Left lung (tissue), 10 donors: ENCODE results near the gene OR2M4. TPM values are rescaled to one million over a fixed set of nuclear protein-coding genes. Genes with fewer than 3 reads are reported as not detected.

ENCODE experiments used
- ATAC-seq: fragments of 200-7000 bp; cut with Tn5 transposase; one replicate; pipeline ENCODE4 v1.9.1; 2020; ENCODE audit warnings: moderate library complexity
- DNase-seq, 4 donors: peaks; one replicate each; pipeline ENCODE4 v3.0.0-alpha.2; 2013 to 2020
- H3K27ac ChIP-seq, 2 donors: fragments of 200-600 bp; sonication (generic) in 1 of 2; one replicate each; pipeline versions ENCODE4 v1.5.0 to v1.8.0; 2020 to 2021
- H3K27me3 ChIP-seq, 2 donors: fragments of 200-600 bp; sonication (generic) in 1 of 2; one replicate each; pipeline versions ENCODE4 v1.5.0 to v1.8.0; 2020 to 2021
- H3K36me3 ChIP-seq, 2 donors: fragments of 200-600 bp; sonication (generic) in 1 of 2; one replicate each; pipeline versions ENCODE4 v1.5.0 to v1.8.0; 2020 to 2021
- H3K4me1 ChIP-seq, 2 donors: fragments of 200-600 bp; one replicate each; pipeline ENCODE4 v1.8.0; 2021
- H3K4me3 ChIP-seq, 2 donors: fragments of 200-600 bp; sonication (generic) in 1 of 2; one replicate each; pipeline versions ENCODE4 v1.5.0 to v1.8.0; 2020 to 2021; ENCODE audit warnings: mild to moderate bottlenecking in 1 of 2
- H3K9me3 ChIP-seq, 2 donors: fragments of 200-600 bp; sonication (generic) in 1 of 2; one replicate each; pipeline versions ENCODE4 v1.5.0 to v1.8.0; 2020 to 2021
- intact Hi-C, 2 donors: fragments of 100-400 bp; cut with DNase I; formaldehyde crosslinking; loops; one replicate each; pipeline versions ENCODE4 v1.11.2 to v1.14.2; 2022
- polyA plus RNA-seq, 6 donors: library from polyadenylated mRNA; unstranded; fragments of 120-200 nt; gene quantifications; one replicate each; pipeline ENCODE4 v1.2.1, GENCODE V29; 2013; ENCODE audit not compliant: insufficient read length in 6 of 6
- total RNA-seq, 2 donors: library from RNA; stranded (reverse); fragmentation: NEBNext Ultra II Directional; extraction: Animal tissue kit (Norgen Biotek cat#: 25700); gene quantifications; one replicate each; pipeline ENCODE4 v1.2.1, GENCODE V29; 2021
- TF ChIP-seq, protein P1 (sequence below), 2 donors: fragments of 200-600 bp; sonication (generic) in 1 of 2; IDR thresholded peaks; one replicate each; pipeline versions ENCODE4 v1.5.0 to v1.8.0; 2021; ENCODE audit warnings: antibody characterized with exemption in 2 of 2
- donor health status: DM: no; HTN: yes; CAD: no.
- donor health status: DM: no; HTN: no; CAD: no.

The OR2M4 gene
- total and polyA plus RNA-seq, 8 donors, result 0.04 to 0.12 (median 0.08) TPM; not detected in 2

DNA sequence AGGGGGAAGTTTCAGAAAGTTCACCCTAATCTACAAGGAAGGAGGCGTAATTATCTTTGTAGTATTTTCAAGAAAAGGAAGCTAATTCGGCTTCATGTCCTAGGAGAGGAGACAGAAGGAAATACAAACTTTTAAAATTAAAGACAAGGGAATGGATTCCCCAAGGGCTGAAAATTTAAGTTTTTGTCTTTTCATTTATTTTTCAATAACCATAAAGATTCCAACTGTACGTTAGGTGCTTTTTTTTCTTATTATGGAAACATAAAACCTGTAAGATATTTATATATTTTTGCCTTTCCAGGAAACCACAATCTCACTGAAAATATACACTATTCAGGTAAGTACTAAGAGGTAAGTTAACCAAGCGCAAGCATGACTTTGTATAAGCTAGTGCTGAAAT is 34.3 kb upstream of the OR2M4 start, which contains the start of gene OR2M3:
Gene OR2M3, plus strand, starts transcription at position 301 of the 400 bp plus-strand sequence. CDS start 5,803 bp downstream, outside the sequence.
- H3K9me3 ChIP-seq, result peaks cover 0 to 18% of the 10 kb centered on the region in 2 donors
- no peak within 1 kb of the TSS for H3K27ac ChIP-seq
- H3K4me3 ChIP-seq, result no peak within 1 kb of the TSS
- no peaks in the 10 kb centered on the region for H3K27me3 ChIP-seq
- ATAC-seq (no peak), DNase-seq (no peak)
- no peaks in the 10 kb centered on the region for H3K4me1 ChIP-seq
- intact Hi-C loops, result no loop called here
- no peaks in the 10 kb centered on the region for H3K36me3 ChIP-seq
- TF ChIP-seq, protein P1, sequence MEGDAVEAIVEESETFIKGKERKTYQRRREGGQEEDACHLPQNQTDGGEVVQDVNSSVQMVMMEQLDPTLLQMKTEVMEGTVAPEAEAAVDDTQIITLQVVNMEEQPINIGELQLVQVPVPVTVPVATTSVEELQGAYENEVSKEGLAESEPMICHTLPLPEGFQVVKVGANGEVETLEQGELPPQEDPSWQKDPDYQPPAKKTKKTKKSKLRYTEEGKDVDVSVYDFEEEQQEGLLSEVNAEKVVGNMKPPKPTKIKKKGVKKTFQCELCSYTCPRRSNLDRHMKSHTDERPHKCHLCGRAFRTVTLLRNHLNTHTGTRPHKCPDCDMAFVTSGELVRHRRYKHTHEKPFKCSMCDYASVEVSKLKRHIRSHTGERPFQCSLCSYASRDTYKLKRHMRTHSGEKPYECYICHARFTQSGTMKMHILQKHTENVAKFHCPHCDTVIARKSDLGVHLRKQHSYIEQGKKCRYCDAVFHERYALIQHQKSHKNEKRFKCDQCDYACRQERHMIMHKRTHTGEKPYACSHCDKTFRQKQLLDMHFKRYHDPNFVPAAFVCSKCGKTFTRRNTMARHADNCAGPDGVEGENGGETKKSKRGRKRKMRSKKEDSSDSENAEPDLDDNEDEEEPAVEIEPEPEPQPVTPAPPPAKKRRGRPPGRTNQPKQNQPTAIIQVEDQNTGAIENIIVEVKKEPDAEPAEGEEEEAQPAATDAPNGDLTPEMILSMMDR (IDR thresholded peaks at IDR 0.05), result no peak

DNA sequence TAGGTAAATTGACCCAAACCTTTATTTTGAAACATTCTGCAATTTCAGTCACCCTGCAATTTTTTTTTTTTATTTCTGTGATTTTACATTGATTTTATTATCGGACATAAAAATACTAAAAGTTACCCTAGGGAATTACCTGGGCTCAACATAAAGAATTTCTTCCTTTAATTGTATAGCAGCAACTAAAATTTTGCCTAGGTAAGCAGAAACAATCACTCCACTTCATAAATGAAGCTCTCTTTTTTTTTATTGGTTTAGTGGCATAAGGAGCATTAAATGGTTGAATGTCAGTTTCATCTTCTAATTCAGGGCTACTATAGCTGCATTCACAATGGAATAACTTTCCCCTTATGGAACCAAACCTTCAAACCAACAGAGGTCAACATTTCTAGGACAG is 15.3 kb upstream of the OR2M4 start:
- Histone ChIP-seq H3K27me3 (no peaks in the 10 kb centered on the region), H3K4me3 (no peak overlapping the region), H3K27ac (no peak overlapping the region), H3K36me3 (no peaks in the 10 kb centered on the region), H3K9me3 (peaks cover 0 to 5% of the 10 kb centered on the region in 2 donors), H3K4me1 (peaks cover 0 to 3% of the 10 kb centered on the region in 2 donors)
- no peak for ATAC-seq
- DNase-seq, result no peak
- TF ChIP-seq, protein P1 (IDR thresholded peaks at IDR 0.05), result no peak
- intact Hi-C loops, result no loop called here

GRCh38 chr1:248225537-248225936 is 5.7 kb upstream of the OR2M4 start:
- Histone ChIP-seq H3K27me3 (no peaks in the 10 kb centered on the region), H3K27ac (no peak overlapping the region), H3K4me3 (no peak overlapping the region), H3K36me3 (no peaks in the 10 kb centered on the region), H3K4me1 (no peaks in the 10 kb centered on the region), H3K9me3 (peaks cover 0 to 13% of the 10 kb centered on the region in 2 donors)
- intact Hi-C loops, result no loop called here
- TF ChIP-seq, protein P1 (IDR thresholded peaks at IDR 0.05), result no peak
- ATAC-seq (no peak), DNase-seq (no peak)

GRCh38 chr1:248229360-248229908 is 1.8 kb upstream of the OR2M4 start:
- no peak for ATAC-seq
- H3K4me3 ChIP-seq, result no peak overlapping the region
- TF ChIP-seq, protein P1 (IDR thresholded peaks at IDR 0.05), result no peak

GRCh38 chr1:248239478-248239877 is 8.3 kb downstream of the OR2M4 start:
- no peak overlapping the region for H3K27ac ChIP-seq
- ATAC-seq (no peak), DNase-seq (no peak)
- no peaks in the 10 kb centered on the region for H3K27me3 ChIP-seq
- no peaks in the 10 kb centered on the region for H3K4me1 ChIP-seq
- H3K36me3 ChIP-seq, result no peaks in the 10 kb centered on the region
- intact Hi-C loops, result no loop called here
- H3K9me3 ChIP-seq, result no peaks in the 10 kb centered on the region
- TF ChIP-seq, protein P1 (IDR thresholded peaks at IDR 0.05), result no peak
- H3K4me3 ChIP-seq, result no peak overlapping the region

More at GRCh38 chr1:248229360-248229908, 1.8 kb upstream of the OR2M4 start:
- no peaks in the 10 kb centered on the region for H3K4me1 ChIP-seq
- peaks cover 0 to 13% of the 10 kb centered on the region in 2 donors for H3K9me3 ChIP-seq
- DNase-seq, result no peak
- H3K27me3 ChIP-seq, result no peaks in the 10 kb centered on the region
- intact Hi-C loops, result no loop called here
- no peaks in the 10 kb centered on the region for H3K36me3 ChIP-seq
- H3K27ac ChIP-seq, result no peak overlapping the region
